PFSK-1 (cell line): ENCODE measurements around the gene CASK.

Source experiments
- FOXP2 ChIP-seq: optimal IDR thresholded peaks from 2 replicates; pipeline ENCODE3; 2011; ENCODE audit warnings: borderline replicate concordance, control low read depth, inconsistent platforms; ENCODE audit not compliant: insufficient read depth; ENCODE audit errors: extremely low read length, extremely low read depth
- POLR2AphosphoS5 ChIP-seq: IDR thresholded peaks from 2 replicates; pipeline ENCODE4 v1.6.1; 2012; ENCODE audit warnings: low read depth, mild to moderate bottlenecking, control low read depth, low read length, moderate library complexity
- REST ChIP-seq, 2 experiments: IDR thresholded peaks; 2 replicates each; pipeline versions ENCODE4 v1.6.1 to v1.8.0; 2011 to 2012; ENCODE audit warnings: low read depth in 2 of 2, low read length in 2 of 2, control low read depth in 1 of 2, inconsistent platforms in 1 of 2, mild to moderate bottlenecking in 1 of 2, moderate library complexity in 1 of 2; ENCODE audit not compliant: insufficient read depth in 1 of 2
- SIN3A ChIP-seq: IDR thresholded peaks from 2 replicates; pipeline ENCODE4 v1.6.1; 2012; ENCODE audit warnings: mild to moderate bottlenecking, low read length, moderate library complexity, borderline replicate concordance; ENCODE audit not compliant: insufficient read depth
- TAF1 ChIP-seq: IDR thresholded peaks from 2 replicates; pipeline ENCODE4 v1.6.1; 2012; ENCODE audit warnings: low read length, control low read depth, borderline replicate concordance; ENCODE audit not compliant: insufficient read depth

CASK gene

GRCh38 chrX:41594634-41595033 lies 328.7 kb downstream of the CASK start:
- TF ChIP-seq REST (IDR thresholded peaks at IDR 0.05; ENCODE audit: insufficient read depth in 1 of 2, low read depth in 2 of 2, low read length in 2 of 2) (no peak), FOXP2 (no peak), POLR2AphosphoS5 (no peak), SIN3A (no peak), TAF1 (no peak)

GRCh38 chrX:41591906-41592305 lies 331.4 kb downstream of the CASK start:
- TF ChIP-seq REST (IDR thresholded peaks at IDR 0.05; ENCODE audit: insufficient read depth in 1 of 2, low read depth in 2 of 2, low read length in 2 of 2) = no peak
- TF ChIP-seq TAF1 = no peak
- no peak for TF ChIP-seq POLR2AphosphoS5
- TF ChIP-seq SIN3A = no peak
- TF ChIP-seq FOXP2 = no peak

GRCh38 chrX:41590641-41591040 lies 332.7 kb downstream of the CASK start:
- TF ChIP-seq TAF1 (no peak), SIN3A (no peak)

GRCh38 chrX:41589634-41590270 lies 333.6 kb downstream of the CASK start:
- no peak for TF ChIP-seq TAF1

- TF ChIP-seq FOXP2 = no peak
- TF ChIP-seq REST (IDR thresholded peaks at IDR 0.05; ENCODE audit: insufficient read depth in 1 of 2, low read depth in 2 of 2, low read length in 2 of 2) = no peak
- TF ChIP-seq SIN3A = no peak
- no peak for TF ChIP-seq TAF1
- no peak for TF ChIP-seq POLR2AphosphoS5
Measured at GRCh38 chrX:41588271-41588670, 335.1 kb downstream of the CASK start.

- no peak for TF ChIP-seq REST (IDR thresholded peaks at IDR 0.05; ENCODE audit: insufficient read depth in 1 of 2, low read depth in 2 of 2, low read length in 2 of 2)
- no peak for TF ChIP-seq SIN3A
- no peak for TF ChIP-seq FOXP2
- no peak for TF ChIP-seq TAF1
- TF ChIP-seq POLR2AphosphoS5 = no peak
Measured at GRCh38 chrX:41580423-41581064, 342.8 kb downstream of the CASK start.
